Measurements from ENCODE around the gene ADGRV1.

ADGRV1 gene

GRCh38 chr5:90874066-90874465 lies 315.5 kb downstream of the ADGRV1 start:
- DNase-seq (ENCODE audit: low read depth), result no peak

- no peak for DNase-seq (ENCODE audit: low read depth)
Measured at GRCh38 chr5:90875456-90875855, 316.9 kb downstream of the ADGRV1 start.

DNA sequence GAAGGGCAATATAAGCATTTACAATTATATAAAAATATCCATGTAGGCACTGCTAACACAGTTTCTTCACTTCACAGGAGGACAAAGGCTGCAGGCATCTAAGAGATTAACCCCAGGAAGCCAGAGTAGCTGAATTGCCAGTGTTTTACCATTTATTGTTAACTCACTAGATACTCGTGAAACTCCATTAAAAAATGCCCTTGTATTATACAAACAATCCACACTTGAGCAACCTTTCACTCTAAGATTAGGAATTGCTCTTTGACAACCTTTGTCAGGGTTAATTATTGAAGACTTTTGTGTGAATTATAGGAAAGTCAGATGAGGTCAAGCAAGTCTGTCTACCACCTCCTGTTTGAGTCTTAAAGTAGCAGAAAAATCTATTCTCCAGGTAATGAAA lies 317.8 kb downstream of the ADGRV1 start:
- DNase-seq (ENCODE audit: low read depth), result no peak

DNA sequence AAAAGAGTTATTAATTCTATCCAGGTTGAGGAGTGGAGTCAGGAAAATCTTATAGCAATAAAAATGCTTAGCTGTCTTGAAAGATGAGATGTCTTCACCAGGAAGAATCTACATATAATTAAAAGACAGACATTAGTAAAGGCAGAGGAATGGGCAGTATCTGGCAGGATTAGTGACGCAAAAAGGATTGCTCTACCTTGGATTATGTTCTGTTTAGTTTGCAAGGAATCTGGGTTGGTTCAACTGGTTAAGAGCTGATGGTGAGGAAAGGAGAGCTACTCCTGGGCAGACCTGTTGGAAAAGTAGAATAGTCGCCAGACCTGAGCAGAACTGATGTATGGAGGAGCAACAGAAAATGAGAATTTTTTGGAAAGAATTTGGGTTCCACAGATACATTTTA lies 318.5 kb downstream of the ADGRV1 start:
- DNase-seq (ENCODE audit: low read depth), result no peak

DNA sequence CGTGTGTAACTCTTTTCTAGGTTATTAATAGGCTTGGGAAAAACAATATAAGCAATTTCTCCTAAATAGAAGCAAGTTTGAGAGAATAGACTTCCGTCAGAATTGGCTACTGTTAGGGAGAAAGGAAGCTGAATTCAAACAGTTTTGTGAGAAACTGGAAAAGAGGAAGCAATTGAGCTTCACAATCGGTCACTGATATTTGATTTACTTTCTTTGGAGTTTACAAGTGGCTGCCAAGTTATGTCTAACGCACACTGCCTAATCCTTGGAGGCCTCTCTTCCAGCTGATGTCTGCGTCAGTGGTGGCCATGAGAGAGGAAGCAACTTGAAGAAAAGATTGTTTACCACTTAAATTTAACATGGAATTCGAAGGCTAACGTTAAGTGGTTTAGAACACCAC lies 319.5 kb downstream of the ADGRV1 start:
- no peak for DNase-seq (ENCODE audit: low read depth)

DNA sequence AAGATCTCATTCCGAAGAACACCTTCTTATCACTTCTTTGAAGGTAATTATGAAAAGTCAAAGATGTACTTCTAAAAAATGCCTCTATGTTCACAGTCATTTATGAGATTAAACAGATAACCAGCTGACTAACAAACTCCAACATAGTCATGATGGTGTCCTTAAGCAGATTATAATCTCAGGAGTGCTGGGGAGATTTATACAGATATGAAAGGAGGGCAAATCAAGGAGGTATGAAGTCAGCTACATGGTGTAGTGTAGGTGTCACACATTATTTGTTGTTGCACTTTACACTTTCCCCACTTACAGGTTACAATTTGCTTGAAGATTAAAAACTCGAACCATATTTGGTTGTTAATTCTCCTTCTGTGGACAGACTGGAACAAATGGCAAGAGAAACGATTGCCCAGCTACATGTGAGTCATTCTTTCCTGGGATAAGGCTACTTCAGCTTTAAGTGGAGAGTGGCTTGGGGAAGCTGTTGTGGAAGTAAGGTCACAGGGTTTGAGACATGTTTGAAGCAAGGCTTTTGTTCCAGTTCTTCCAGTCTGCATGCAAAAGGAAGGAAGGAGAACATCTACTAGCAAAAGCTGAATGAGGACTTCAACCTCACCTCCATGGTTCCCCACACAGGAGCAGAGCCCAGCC lies 320.1 kb downstream of the ADGRV1 start:
- no peak for DNase-seq (ENCODE audit: low read depth)

DNA sequence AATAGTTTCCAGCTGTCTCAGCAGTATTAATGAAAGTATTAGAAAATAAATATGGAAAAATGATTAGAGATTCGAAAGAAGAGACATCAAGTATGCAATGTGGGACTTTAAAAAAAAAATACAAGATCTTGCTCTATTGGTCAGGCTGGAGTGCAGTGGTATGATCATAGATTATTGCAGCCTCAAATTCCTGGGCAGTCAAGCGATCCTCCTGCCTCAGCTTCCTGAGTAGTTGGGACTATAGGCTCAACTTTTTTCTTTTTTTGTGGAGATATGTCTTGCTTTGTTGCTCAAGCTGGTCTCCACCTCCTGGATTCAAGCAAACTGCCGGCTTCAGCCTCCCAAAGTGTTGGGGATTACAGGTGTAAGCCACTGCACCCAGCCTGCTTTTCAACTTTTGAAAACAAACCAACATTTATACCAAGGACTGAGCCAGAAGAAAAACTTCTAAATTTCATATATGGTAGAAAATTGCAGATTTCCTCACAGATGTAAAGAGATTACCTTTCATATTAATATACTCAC lies 323.1 kb downstream of the ADGRV1 start:
- no peak for DNase-seq (ENCODE audit: low read depth)

GRCh38 chr5:90882448-90882847 lies 323.9 kb downstream of the ADGRV1 start:
- DNase-seq (ENCODE audit: low read depth), result no peak

DNA sequence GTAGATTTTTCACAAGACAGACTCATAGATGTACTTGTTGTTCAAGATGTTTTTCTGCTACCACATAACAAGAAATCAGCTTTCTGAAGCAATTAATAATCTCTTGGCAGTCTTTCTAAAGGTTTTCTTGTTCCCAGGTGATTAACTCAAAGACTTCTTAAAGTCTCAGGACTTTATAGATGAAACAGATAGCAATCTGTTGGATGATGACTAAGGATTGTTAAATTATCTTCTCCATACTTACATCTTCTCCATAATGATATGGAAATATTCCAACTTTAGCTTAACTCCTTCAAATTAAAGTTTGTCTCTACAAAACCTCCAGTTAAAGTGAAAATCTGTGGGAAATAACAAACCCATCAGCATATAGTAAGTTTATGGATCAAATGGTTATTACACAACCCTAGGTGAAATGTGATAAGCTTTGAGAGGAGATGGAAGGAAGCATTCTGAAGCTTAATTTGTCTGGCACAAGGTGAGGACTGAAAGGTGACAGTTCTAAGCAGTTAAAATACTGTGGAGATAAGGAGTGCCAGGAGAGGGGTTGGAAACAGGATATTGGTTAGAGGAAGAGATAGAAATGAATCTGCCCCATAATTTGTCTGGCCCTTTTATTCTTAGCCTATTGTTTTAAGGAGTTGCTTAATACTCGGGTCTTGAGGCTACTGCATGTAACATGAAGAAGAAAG lies 326.7 kb downstream of the ADGRV1 start:
- DNase-seq (ENCODE audit: low read depth), result no peak

- no peak for DNase-seq (ENCODE audit: low read depth)
Measured at GRCh38 chr5:90886381-90886780, 327.8 kb downstream of the ADGRV1 start.

- no peak for DNase-seq (ENCODE audit: low read depth)
Measured at GRCh38 chr5:90888511-90889324, 330.1 kb downstream of the ADGRV1 start.

DNA sequence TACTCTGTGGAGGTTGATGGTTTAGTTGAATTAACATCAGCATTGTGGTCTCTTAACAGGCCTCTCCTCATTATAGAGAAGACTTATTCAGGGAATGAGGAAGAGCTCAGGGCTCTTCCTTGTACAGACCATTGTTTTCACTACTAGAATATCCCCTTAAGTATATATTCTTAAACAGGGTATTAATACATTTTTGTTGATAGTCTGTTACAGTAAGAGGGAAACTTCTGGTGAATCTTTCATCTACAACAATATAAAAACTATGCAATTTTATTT lies 330.7 kb downstream of the ADGRV1 start:
- no peak for DNase-seq (ENCODE audit: low read depth)

- DNase-seq (ENCODE audit: low read depth), result no peak
Measured at GRCh38 chr5:90890180-90890579, 331.6 kb downstream of the ADGRV1 start.

DNA sequence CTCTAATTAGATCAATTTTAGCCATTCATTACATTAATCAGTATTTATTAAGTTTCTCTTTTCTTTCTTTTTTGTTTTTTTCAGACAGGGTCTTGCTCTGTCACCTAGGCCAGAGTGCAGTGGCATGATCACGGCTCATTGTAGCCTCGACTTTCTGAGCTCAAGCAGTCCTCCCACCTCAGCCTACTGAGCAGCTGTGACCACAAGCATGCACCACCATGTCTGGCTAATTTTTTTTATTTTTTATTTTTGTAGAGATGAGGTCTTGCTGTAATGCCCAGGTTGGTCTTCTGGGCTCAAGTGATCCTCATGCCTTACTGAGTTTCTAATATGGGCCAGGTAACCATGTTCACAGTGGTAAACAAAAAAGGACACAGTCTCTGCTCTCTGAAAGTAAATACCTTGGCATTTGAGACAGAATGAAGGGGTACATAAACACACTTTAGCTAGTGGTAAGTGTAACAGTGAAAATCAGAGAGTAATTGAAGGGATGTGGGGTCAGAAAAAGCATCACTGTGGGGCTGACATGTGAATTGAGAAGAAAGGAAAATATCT lies 336.3 kb downstream of the ADGRV1 start:
- no peak for DNase-seq (ENCODE audit: low read depth)

DNA sequence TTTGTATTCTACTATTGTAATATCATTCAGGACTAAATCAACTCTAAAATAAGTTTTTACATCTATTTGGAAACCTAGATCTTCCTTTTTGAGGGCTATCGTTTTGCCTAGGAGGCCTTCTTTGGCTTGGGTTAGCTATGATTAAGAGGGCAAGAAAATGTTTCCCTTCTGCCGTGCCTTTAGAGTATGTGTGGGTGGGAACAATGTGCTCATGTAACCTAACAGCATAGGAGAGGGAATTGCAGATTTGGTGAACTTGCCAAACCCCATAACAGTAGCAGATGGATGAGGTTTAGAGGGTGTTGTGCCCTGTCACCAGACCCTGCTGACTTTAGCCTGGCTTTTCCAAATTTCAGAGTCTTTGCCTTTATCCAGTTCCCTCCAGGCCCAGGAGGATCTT lies 339.0 kb downstream of the ADGRV1 start:
- DNase-seq (ENCODE audit: low read depth), result no peak

GRCh38 chr5:90898326-90899013 lies 339.9 kb downstream of the ADGRV1 start:
- no peak for DNase-seq (ENCODE audit: low read depth)

DNA sequence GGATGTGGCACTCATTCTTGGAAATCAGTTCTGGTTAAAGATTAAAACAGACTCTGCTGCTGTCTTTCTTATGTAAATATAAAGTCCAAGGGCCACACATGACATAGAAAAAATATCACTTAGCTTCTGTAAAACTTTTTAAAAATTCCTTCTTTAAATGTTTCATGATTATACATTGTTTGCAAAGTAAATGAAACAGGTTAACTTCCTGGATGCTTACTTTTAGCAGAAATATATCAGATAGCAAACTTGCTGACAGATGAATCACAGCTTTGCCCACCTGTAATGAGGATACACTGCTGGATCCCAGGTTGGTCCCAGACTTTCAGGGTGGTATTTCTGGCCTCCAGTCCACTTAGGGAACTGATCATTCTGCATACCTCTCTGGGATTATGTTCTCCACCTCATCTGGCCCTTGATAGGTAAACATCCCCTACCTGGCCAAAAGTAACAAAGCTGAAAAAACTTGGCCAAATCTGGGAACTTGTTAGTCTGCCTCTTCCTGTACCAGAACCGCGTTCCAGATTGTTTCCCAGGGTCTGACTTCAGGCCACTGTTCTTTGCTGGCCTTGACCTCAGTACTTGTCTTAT lies 340.5 kb downstream of the ADGRV1 start:
- DNase-seq (ENCODE audit: low read depth), result no peak

- DNase-seq (ENCODE audit: low read depth), result no peak
Measured at GRCh38 chr5:90901261-90901660, 342.7 kb downstream of the ADGRV1 start.

- DNase-seq (ENCODE audit: low read depth), result no peak
Measured at GRCh38 chr5:90902170-90902569, 343.6 kb downstream of the ADGRV1 start.

DNA sequence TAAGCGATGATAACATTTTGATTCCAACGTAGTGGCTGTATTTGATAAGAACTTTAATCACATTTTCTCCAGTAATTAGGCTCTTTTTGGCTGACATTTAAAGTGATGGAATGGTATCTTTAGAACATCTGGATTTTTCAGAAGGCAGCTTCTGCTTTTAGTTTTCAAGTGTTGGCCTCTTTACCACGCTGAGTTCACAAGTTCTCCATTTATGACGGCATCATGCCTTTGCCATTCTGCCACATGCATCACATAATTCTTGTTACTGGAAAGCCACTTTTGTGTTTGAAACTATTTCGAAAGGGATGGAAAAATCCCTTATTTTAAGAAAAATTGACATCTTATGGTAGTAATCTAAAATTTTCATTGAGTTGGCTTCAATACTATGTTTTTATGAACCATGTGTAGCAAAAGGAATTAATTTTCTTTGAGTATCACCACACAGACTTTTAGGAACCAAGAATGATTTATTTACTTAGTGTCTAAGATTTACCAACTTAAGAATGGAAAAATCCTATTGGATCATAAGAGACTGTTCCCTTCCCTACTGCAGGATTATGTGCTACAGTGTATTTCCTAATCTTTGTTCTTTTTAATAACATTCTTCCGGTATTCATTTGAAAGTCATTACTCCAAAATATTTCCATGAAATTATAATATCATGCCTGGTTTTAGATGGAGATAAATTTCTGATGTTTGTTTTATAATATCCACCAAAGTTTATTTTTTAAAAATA lies 344.2 kb downstream of the ADGRV1 start:
- DNase-seq (ENCODE audit: low read depth), result no peak

GRCh38 chr5:90909101-90909503 lies 350.5 kb downstream of the ADGRV1 start:
- no peak for DNase-seq (ENCODE audit: low read depth)

Measured in stimulated activated CD8-positive, alpha-beta memory T cell treated with anti-CD3 and anti-CD28 coated beads, Interleukin-12 subunit alpha, Interleukin-12 subunit beta, amount 100 ng/mL, for 4 hours (primary cell).